Ishikawa (cell line): Measurements from ENCODE around the gene FBXW11.
A peak's percentile ranks its signal among the peaks of the same experiment; 100 is the strongest.

Experiments
- CEBPB ChIP-seq: IDR thresholded peaks from 2 replicates; pipeline ENCODE4 v1.6.1; 2012
- CREB1 ChIP-seq: IDR thresholded peaks from 2 replicates; pipeline ENCODE4 v1.6.1; 2012; ENCODE audit warnings: low read depth
- EGR1 ChIP-seq: IDR thresholded peaks from 2 replicates; pipeline ENCODE4 v1.6.1; 2012
- EP300 ChIP-seq: IDR thresholded peaks from 2 replicates; pipeline ENCODE4 v1.6.1; 2012; ENCODE audit warnings: borderline replicate concordance
- FOXM1 ChIP-seq: IDR thresholded peaks from 2 replicates; pipeline ENCODE4 v1.6.1; 2012; ENCODE audit warnings: low read depth, borderline replicate concordance
- MAX ChIP-seq: IDR thresholded peaks from 2 replicates; pipeline ENCODE4 v1.6.1; 2012
- NFIC ChIP-seq: IDR thresholded peaks from 2 replicates; pipeline ENCODE4 v1.6.1; 2012
- RAD21 ChIP-seq: IDR thresholded peaks from 2 replicates; pipeline ENCODE4 v1.6.1; 2012; ENCODE audit warnings: low read depth
- TAF1 ChIP-seq: IDR thresholded peaks from 2 replicates; pipeline ENCODE4 v1.6.1; 2012; ENCODE audit warnings: low read depth, mild to moderate bottlenecking
- TCF12 ChIP-seq: IDR thresholded peaks from 2 replicates; pipeline ENCODE4 v1.6.1; 2012; ENCODE audit warnings: low read depth
- TEAD4 ChIP-seq: IDR thresholded peaks from 2 replicates; pipeline ENCODE4 v1.6.1; 2012
- YY1 ChIP-seq: IDR thresholded peaks from 2 replicates; pipeline ENCODE4 v1.6.1; 2012; ENCODE audit warnings: low read depth
- ZBTB7A ChIP-seq: IDR thresholded peaks from 2 replicates; pipeline ENCODE4 v1.6.1; 2012; ENCODE audit warnings: low read depth
- TF ChIP-seq, protein P1 (sequence below): IDR thresholded peaks from 2 replicates; pipeline ENCODE4 v1.6.1; 2012; ENCODE audit warnings: low read depth, mild to moderate bottlenecking
- TF ChIP-seq, protein P2 (sequence below): IDR thresholded peaks from 2 replicates; pipeline ENCODE4 v1.6.1; 2012

Gene FBXW11

DNA sequence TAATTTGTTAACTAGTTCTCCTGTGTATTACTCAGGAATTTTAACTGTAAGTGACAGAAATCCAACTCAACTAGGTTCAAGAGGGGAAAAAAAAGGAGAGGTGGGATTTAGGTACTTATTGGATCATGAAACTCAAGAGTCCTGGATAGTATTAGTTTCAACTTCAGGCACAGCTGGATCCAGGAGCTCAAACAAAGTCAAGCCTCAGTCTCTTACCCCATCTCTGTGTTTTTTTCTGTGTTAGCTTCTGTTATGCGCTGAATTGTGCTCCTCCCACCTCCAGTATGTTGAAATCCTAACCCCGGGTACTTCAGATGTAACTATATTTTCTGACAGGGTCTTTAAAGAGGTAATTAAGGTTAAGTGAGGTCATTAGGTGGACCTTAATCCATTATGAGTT lies 167.3 kb downstream of the FBXW11 start:
- TF ChIP-seq ZBTB7A (no peak), RAD21 (no peak), CREB1 (no peak), FOXM1 (no peak), CEBPB (no peak), MAX (no peak), TEAD4 (no peak), TAF1 (no peak), TCF12 (no peak), EP300 (no peak), NFIC (no peak), EGR1 (no peak), YY1 (no peak)
- TF ChIP-seq, protein P1, sequence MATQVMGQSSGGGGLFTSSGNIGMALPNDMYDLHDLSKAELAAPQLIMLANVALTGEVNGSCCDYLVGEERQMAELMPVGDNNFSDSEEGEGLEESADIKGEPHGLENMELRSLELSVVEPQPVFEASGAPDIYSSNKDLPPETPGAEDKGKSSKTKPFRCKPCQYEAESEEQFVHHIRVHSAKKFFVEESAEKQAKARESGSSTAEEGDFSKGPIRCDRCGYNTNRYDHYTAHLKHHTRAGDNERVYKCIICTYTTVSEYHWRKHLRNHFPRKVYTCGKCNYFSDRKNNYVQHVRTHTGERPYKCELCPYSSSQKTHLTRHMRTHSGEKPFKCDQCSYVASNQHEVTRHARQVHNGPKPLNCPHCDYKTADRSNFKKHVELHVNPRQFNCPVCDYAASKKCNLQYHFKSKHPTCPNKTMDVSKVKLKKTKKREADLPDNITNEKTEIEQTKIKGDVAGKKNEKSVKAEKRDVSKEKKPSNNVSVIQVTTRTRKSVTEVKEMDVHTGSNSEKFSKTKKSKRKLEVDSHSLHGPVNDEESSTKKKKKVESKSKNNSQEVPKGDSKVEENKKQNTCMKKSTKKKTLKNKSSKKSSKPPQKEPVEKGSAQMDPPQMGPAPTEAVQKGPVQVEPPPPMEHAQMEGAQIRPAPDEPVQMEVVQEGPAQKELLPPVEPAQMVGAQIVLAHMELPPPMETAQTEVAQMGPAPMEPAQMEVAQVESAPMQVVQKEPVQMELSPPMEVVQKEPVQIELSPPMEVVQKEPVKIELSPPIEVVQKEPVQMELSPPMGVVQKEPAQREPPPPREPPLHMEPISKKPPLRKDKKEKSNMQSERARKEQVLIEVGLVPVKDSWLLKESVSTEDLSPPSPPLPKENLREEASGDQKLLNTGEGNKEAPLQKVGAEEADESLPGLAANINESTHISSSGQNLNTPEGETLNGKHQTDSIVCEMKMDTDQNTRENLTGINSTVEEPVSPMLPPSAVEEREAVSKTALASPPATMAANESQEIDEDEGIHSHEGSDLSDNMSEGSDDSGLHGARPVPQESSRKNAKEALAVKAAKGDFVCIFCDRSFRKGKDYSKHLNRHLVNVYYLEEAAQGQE = no peak
- TF ChIP-seq, protein P2, sequence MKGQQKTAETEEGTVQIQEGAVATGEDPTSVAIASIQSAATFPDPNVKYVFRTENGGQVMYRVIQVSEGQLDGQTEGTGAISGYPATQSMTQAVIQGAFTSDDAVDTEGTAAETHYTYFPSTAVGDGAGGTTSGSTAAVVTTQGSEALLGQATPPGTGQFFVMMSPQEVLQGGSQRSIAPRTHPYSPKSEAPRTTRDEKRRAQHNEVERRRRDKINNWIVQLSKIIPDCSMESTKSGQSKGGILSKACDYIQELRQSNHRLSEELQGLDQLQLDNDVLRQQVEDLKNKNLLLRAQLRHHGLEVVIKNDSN = no peak

- no peak for TF ChIP-seq TEAD4
- TF ChIP-seq MAX = no peak
- no peak for TF ChIP-seq EP300
- TF ChIP-seq TCF12 = no peak
- TF ChIP-seq, protein P2 = peak; percentile 43
- no peak for TF ChIP-seq TAF1
- TF ChIP-seq, protein P1 = no peak
Observed at GRCh38 chr5:171838066-171838465, 168.4 kb downstream of the FBXW11 start.

- TF ChIP-seq NFIC (no peak), TAF1 (no peak), TEAD4 (no peak), MAX (no peak)
- TF ChIP-seq, protein P1 = no peak
- TF ChIP-seq, protein P2 = no peak
Observed at GRCh38 chr5:171837522-171837921, 168.9 kb downstream of the FBXW11 start.

DNA sequence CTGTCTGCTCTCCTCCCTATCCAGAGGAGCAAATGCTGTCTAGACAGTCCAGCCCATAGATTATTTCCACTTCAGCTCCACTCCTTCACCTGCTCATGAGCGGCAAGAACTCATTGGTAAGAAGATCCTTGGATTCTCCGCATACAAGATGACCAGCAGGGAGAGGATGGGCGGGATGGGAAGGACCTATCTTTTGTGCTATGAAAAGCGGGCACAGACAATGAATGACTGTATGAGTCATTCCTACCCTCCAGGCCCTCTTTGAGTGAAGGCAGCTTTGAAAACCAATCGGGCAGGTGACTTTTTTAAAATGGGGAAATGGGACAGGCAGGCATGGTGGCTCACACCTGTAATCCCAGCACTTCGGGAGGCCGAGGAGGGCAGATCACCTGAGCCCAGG lies 171.4 kb downstream of the FBXW11 start:
- TF ChIP-seq, protein P2 = no peak
- TF ChIP-seq ZBTB7A (no peak), CREB1 (no peak), TEAD4 (no peak), NFIC (no peak), EGR1 (no peak), TCF12 (no peak), YY1 (no peak), FOXM1 (no peak), MAX (no peak), CEBPB (no peak), RAD21 (no peak)
- TF ChIP-seq, protein P1 = no peak
